Prostate gland (tissue), 2 donors: ENCODE results near the gene PDGFD. TPM values are rescaled to one million over a fixed set of nuclear protein-coding genes. Genes with fewer than 3 reads are reported as not detected.

Source experiments
- DNase-seq: peaks from one replicate; pipeline ENCODE4 v3.0.0-alpha.2; 2019; ENCODE audit warnings: low spot score
- H3K27ac ChIP-seq, 2 donors: fragments of 200-600 bp; sonication (generic); 2 replicates each; pipeline ENCODE4 v1.5.1; 2017 to 2019
- H3K27me3 ChIP-seq: fragments of 200-600 bp; sonication (generic); replicated peaks from 2 replicates; pipeline ENCODE4 v1.5.1; 2019; ENCODE audit not compliant: insufficient read depth
- H3K36me3 ChIP-seq, 2 donors: fragments of 200-600 bp; sonication (generic); 1 replicate in 1 of 2; 2 replicates in 1 of 2; pipeline versions ENCODE4 v1.5.1 to v1.8.1; 2017 to 2019
- H3K4me1 ChIP-seq: fragments of 200-600 bp; sonication (generic); replicated peaks from 2 replicates; pipeline ENCODE4 v1.5.1; 2019
- H3K4me3 ChIP-seq, 2 donors: fragments of 200-600 bp; sonication (generic); 2 replicates each; pipeline ENCODE4 v1.5.1; 2017 to 2019
- H3K9me3 ChIP-seq: fragments of 200-600 bp; sonication (generic); 2 replicates; pipeline ENCODE4 v1.5.1; 2017
- CTCF ChIP-seq, 4 experiments: fragments of 200-600 bp in 2 of 4; fragments of 450-650 bp in 2 of 4; sonication (generic) in 2 of 4; IDR thresholded peaks; 1 replicate in 3 of 4; 2 replicates in 1 of 4; pipeline ENCODE4 v1.5.1; 2016 to 2019; ENCODE audit warnings: antibody characterized with exemption in 4 of 4, mild to moderate bottlenecking in 2 of 4, moderate library complexity in 2 of 4
- POLR2A ChIP-seq: fragments of 450-650 bp; IDR thresholded peaks from one replicate; pipeline ENCODE4 v1.6.1; 2016; ENCODE audit warnings: antibody characterized with exemption, mild to moderate bottlenecking
- POLR2AphosphoS5 ChIP-seq: sonication (generic); formaldehyde crosslinking; IDR thresholded peaks from one replicate; pipeline ENCODE4 v1.6.1; 2017; ENCODE audit warnings: antibody characterized with exemption
- WGBS: methylation state at CpG from one replicate; pipeline ENCODE4 v1.1.5; 2018; 5-methylcytosine and 5-hydroxymethylcytosine counted together
- intact Hi-C: fragments of 100-400 bp; cut with DNase I; formaldehyde crosslinking; loops from one replicate; pipeline ENCODE4 v1.14.2; 2022
- total RNA-seq, 2 donors: library from RNA; depleted of rRNA; stranded (reverse); fragments of >200 nt; gene quantifications; one replicate each; pipeline ENCODE4 v1.1.0, GENCODE V29; 2016

PDGFD gene
- total RNA-seq, 2 donors from 2014 or later, result 12.6 to 19.4 TPM

GRCh38 chr11:104061853-104062521, 102.0 kb downstream of the PDGFD start:
- no peak for DNase-seq
- Histone ChIP-seq H3K36me3 (no peaks in the 10 kb centered on the region), H3K27me3 (no peaks in the 10 kb centered on the region), H3K9me3 (no peaks in the 10 kb centered on the region), H3K4me1 (no peaks in the 10 kb centered on the region), H3K27ac (no peak overlapping the region), H3K4me3 (no peak overlapping the region)
- no peak for TF ChIP-seq POLR2A
- TF ChIP-seq POLR2AphosphoS5, result no peak
- no peak for TF ChIP-seq CTCF (IDR thresholded peaks at IDR 0.05)
- intact Hi-C loops, result no loop called here
- 76% methylated on average over 9 of the region's 9 CpGs for WGBS

- TF ChIP-seq POLR2A (no peak), CTCF (IDR thresholded peaks at IDR 0.05) (no peak), POLR2AphosphoS5 (no peak)
- no peak for DNase-seq
- no peaks in the 10 kb centered on the region for H3K27me3 ChIP-seq
- H3K4me1 ChIP-seq, result no peaks in the 10 kb centered on the region
- intact Hi-C loops, result no loop called here
- H3K27ac ChIP-seq, result no peak overlapping the region
- 76% methylated on average over 1 of the region's 1 CpG for WGBS
- H3K4me3 ChIP-seq, result no peak overlapping the region
- no peaks in the 10 kb centered on the region for H3K9me3 ChIP-seq
- no peaks in the 10 kb centered on the region for H3K36me3 ChIP-seq
Measured at GRCh38 chr11:104060820-104061219, 103.1 kb downstream of the PDGFD start.

GRCh38 chr11:104060004-104060794, 103.7 kb downstream of the PDGFD start:
- no peak for DNase-seq
- 82% methylated on average over 3 of the region's 3 CpGs for WGBS
- Histone ChIP-seq H3K36me3 (no peaks in the 10 kb centered on the region), H3K27ac (no peak overlapping the region), H3K9me3 (no peaks in the 10 kb centered on the region), H3K27me3 (no peaks in the 10 kb centered on the region), H3K4me3 (no peak overlapping the region), H3K4me1 (no peaks in the 10 kb centered on the region)
- TF ChIP-seq POLR2AphosphoS5 (no peak), POLR2A (no peak), CTCF (IDR thresholded peaks at IDR 0.05) (no peak)
- intact Hi-C loops, result no loop called here

- intact Hi-C loops, result no loop called here
Measured at GRCh38 chr11:104058680-104059079, 105.3 kb downstream of the PDGFD start.

More at GRCh38 chr11:104058680-104059079, 105.3 kb downstream of the PDGFD start:
- 98% methylated on average over 4 of the region's 4 CpGs for WGBS
- TF ChIP-seq POLR2A (no peak), CTCF (IDR thresholded peaks at IDR 0.05) (no peak), POLR2AphosphoS5 (no peak)
- Histone ChIP-seq H3K4me1 (no peaks in the 10 kb centered on the region), H3K4me3 (no peak overlapping the region), H3K27ac (no peak overlapping the region), H3K27me3 (no peaks in the 10 kb centered on the region), H3K36me3 (no peaks in the 10 kb centered on the region), H3K9me3 (no peaks in the 10 kb centered on the region)
- no peak for DNase-seq
